B cell (primary cell): ENCODE data around the gene CLSTN2. TPM values are rescaled to one million over a fixed set of nuclear protein-coding genes. Genes with fewer than 3 reads are reported as not detected.

Experiments
- ATAC-seq: fragments of 200-7000 bp; cut with Tn5 transposase; one replicate; pipeline ENCODE4 v1.10.0; 2021; ENCODE audit warnings: low read depth, mild to moderate bottlenecking, moderate number of reproducible peaks, moderate library complexity
- CTCF ChIA-PET: fragments of 350-600 bp; sonication (Branson Sonifier 250); formaldehyde crosslinking; loops from one replicate; lab custom pipeline; 2021; ENCODE audit warnings: antibody characterized with exemption, inconsistent platforms; lab: Charles Lee
- POLR2A ChIA-PET: fragments of 350-600 bp; sonication (Branson Sonifier 250); formaldehyde crosslinking; loops from one replicate; lab custom pipeline; 2021; ENCODE audit warnings: antibody characterized with exemption; lab: Charles Lee
- DNase-seq: peaks from one replicate; pipeline ENCODE4 v3.0.0; 2013
- H2AFZ ChIP-seq: 2 replicates; pipeline ENCODE4 v1.6.1; 2012; ENCODE audit warnings: mild to moderate bottlenecking, low read depth, low read length; ENCODE audit not compliant: insufficient read depth, poor library complexity, severe bottlenecking
- H3K27ac ChIP-seq, 2 donors: 1 replicate in 1 of 2; 2 replicates in 1 of 2; pipeline ENCODE4 v1.5.1; 2012 to 2013; ENCODE audit warnings: low read length in 2 of 2, mild to moderate bottlenecking in 2 of 2, moderate library complexity in 1 of 2
- H3K27me3 ChIP-seq, 4 experiments: fragments of 200-600 bp in 1 of 4; sonication (generic) in 1 of 4; replicated peaks in 1 of 4; 1 replicate in 2 of 4; 2 replicates in 2 of 4; pipeline versions ENCODE4 v1.6.1 to v1.7.0; 2013 to 2016; ENCODE audit warnings: low read length in 3 of 4, mild to moderate bottlenecking in 2 of 4, mixed read lengths in 1 of 4, moderate library complexity in 1 of 4; ENCODE audit not compliant: insufficient read depth in 4 of 4, control insufficient read depth in 3 of 4; ENCODE audit errors: control extremely low read depth in 1 of 4
- H3K36me3 ChIP-seq, 2 experiments: replicated peaks in 1 of 2; 1 replicate in 1 of 2; 2 replicates in 1 of 2; pipeline versions ENCODE4 v1.6.1 to v1.7.1; 2013; ENCODE audit warnings: low read length in 1 of 2; ENCODE audit not compliant: insufficient read depth in 2 of 2, control insufficient read depth in 1 of 2; ENCODE audit errors: control extremely low read depth in 1 of 2, extremely low read depth in 1 of 2
- H3K4me1 ChIP-seq, 2 donors: fragments of 200-600 bp in 1 of 2; sonication (generic) in 1 of 2; 1 replicate in 1 of 2; 2 replicates in 1 of 2; pipeline versions ENCODE4 v1.5.1 to v1.6.1; 2013 to 2017; ENCODE audit warnings: low read length in 2 of 2; ENCODE audit not compliant: control insufficient read depth in 2 of 2, insufficient read depth in 2 of 2
- H3K4me2 ChIP-seq: replicated peaks from 2 replicates; pipeline ENCODE3; 2012; ENCODE audit warnings: mild to moderate bottlenecking, low read depth, low read length; ENCODE audit not compliant: poor library complexity, severe bottlenecking
- H3K4me3 ChIP-seq, 5 experiments: fragments of 200-600 bp in 1 of 5; sonication (generic) in 1 of 5; 1 replicate in 3 of 5; 2 replicates in 2 of 5; pipeline versions ENCODE4 v1.5.1 to v1.7.0; 2011 to 2016; ENCODE audit warnings: low read length in 4 of 5, mild to moderate bottlenecking in 4 of 5, low read depth in 2 of 5, control low read depth in 1 of 5, moderate library complexity in 1 of 5; ENCODE audit not compliant: insufficient read depth in 1 of 5; ENCODE audit errors: control extremely low read depth in 1 of 5, extremely low read depth in 1 of 5
- H3K79me2 ChIP-seq: fragments of 200-600 bp; sonication (generic); one replicate; pipeline ENCODE4 v1.6.0; 2016; ENCODE audit warnings: low read length; ENCODE audit not compliant: control insufficient read depth, insufficient read depth
- H3K9ac ChIP-seq: fragments of 200-600 bp; sonication (generic); 2 replicates; pipeline ENCODE4 v1.6.1; 2017; ENCODE audit warnings: mild to moderate bottlenecking, low read length, moderate library complexity
- H3K9me3 ChIP-seq, 3 donors: one replicate each; pipeline versions ENCODE4 v1.6.1 to v1.7.1; 2013; ENCODE audit warnings: low read length in 2 of 3; ENCODE audit not compliant: control insufficient read depth in 2 of 3, insufficient read depth in 1 of 3; ENCODE audit errors: control extremely low read depth in 1 of 3
- H4K20me1 ChIP-seq: 2 replicates; pipeline ENCODE4 v1.6.0; 2012; ENCODE audit warnings: mild to moderate bottlenecking, low read length; ENCODE audit not compliant: insufficient read depth, control insufficient read depth, poor library complexity, severe bottlenecking
- H3K27ac Mint-ChIP-seq: one replicate; pipeline ENCODE4 v1.8.0; 2021; ENCODE audit warnings: mixed read lengths
- H3K27me3 Mint-ChIP-seq: one replicate; pipeline ENCODE4 v1.8.0; 2021; ENCODE audit warnings: mixed read lengths
- H3K4me1 Mint-ChIP-seq: one replicate; pipeline ENCODE4 v1.8.0; 2021; ENCODE audit warnings: mixed read lengths
- H3K4me3 Mint-ChIP-seq: one replicate; pipeline ENCODE4 v1.8.0; 2021; ENCODE audit warnings: mixed read lengths
- H3K9me3 Mint-ChIP-seq: one replicate; pipeline ENCODE4 v1.8.0; 2022; ENCODE audit warnings: mixed read lengths; ENCODE audit not compliant: insufficient read depth
- EZH2 ChIP-seq: IDR thresholded peaks from 2 replicates; pipeline ENCODE4 v1.6.1; 2012; ENCODE audit warnings: borderline replicate concordance, low read depth, mild to moderate bottlenecking, moderate library complexity, low read length; ENCODE audit not compliant: insufficient read depth, poor library complexity, severe bottlenecking
- WGBS: methylation state at CpG from one replicate; pipeline ENCODE4 v1.1.5; 2013; ENCODE audit warnings: missing lambda C conversion rate; ENCODE audit not compliant: insufficient coverage; 5-methylcytosine and 5-hydroxymethylcytosine counted together
- intact Hi-C: fragments of 100-400 bp; cut with micrococcal nuclease; formaldehyde crosslinking; loops from one replicate; pipeline ENCODE4 v1.10.0; 2022
- polyA plus RNA-seq: library from polyadenylated mRNA; depleted of rRNA; stranded (reverse); fragments of >200 nt; gene quantifications from 2 replicates; pipeline ENCODE4 v1.2.3, GENCODE V29; 2012
- total RNA-seq, 2 donors: library from RNA; stranded (reverse); fragments of 120-200 nt in 1 of 2; gene quantifications; 1 replicate in 1 of 2; 2 replicates in 1 of 2; pipeline versions ENCODE4 v1.2.3 to v1.2.4, GENCODE V29; 2013 to 2022
- TF ChIP-seq, protein P1 (sequence below): fragments of 200-600 bp; IDR thresholded peaks from one replicate; pipeline ENCODE4 v1.8.0; 2022; ENCODE audit warnings: antibody characterized with exemption, mild to moderate bottlenecking

CLSTN2 gene
- total and polyA plus RNA-seq, 2 donors (not counting 1 experiment from before 2014, with no cell fraction given) = not detected

DNA sequence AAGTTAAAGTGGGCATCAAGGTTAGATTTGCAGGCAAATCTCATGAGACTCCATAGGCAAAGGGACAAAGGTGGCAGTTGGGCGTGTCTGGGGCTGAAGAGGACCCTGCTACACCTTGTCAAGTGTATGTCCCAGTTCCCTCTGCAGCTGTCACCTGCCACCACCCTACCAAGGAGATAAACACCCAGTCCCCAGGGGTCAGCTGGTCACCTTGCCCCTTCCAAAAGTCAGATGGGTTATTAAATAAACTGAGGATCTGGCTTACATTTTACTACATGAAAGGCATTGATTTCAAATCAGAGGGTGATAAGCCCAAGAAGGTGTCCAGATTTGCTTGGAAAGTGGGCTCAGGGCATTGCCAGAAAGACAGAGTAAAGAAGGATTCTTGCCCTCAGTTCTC lies 494.8 kb downstream of the CLSTN2 start:
- CTCF ChIA-PET = no interaction called here
- Mint-ChIP-seq H3K9me3 (no peaks in the 10 kb centered on the region), H3K4me1 (no peaks in the 10 kb centered on the region)

DNA sequence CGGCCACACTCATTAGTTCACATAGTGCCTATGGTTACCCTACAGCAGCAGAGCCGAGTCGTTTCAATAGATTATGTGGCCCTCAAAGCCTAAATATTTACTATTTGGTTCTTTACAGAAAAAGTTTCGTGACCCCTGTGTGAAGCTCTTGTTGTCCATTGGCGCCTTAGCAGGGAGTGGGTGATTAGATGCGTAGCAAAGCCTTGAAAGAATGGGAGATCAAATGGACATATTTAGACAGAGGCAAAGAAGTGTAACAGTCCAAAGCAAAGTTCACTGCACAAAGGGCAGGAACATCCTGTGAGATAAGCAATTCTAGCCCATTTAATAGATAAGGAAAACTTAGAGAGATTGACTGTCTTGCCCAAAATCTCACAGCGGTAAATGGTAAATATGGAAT lies 495.5 kb downstream of the CLSTN2 start:
- Histone ChIP-seq H3K9me3 (peaks cover 0 to 5% (median 0%) of the 10 kb centered on the region in 3 donors), H3K4me1 (no peaks in the 10 kb centered on the region), H2AFZ (no peak overlapping the region), H4K20me1 (no peaks in the 10 kb centered on the region), H3K36me3 (no peaks in the 10 kb centered on the region), H3K27ac (no peak overlapping the region), H3K4me3 (no peak overlapping the region), H3K4me2 (no peak overlapping the region), H3K27me3 (peaks cover 0 to 5% (median 0%) of the 10 kb centered on the region in 4 experiments), H3K79me2 (no peaks in the 10 kb centered on the region), H3K9ac (no peak overlapping the region)
- ChIA-PET POLR2A (no interaction called here), CTCF (no interaction called here)
- Mint-ChIP-seq H3K9me3 (no peaks in the 10 kb centered on the region), H3K4me1 (no peaks in the 10 kb centered on the region), H3K27ac (no peak overlapping the region), H3K27me3 (peaks cover 14% of the 10 kb centered on the region), H3K4me3 (no peak overlapping the region)
- TF ChIP-seq, protein P1, sequence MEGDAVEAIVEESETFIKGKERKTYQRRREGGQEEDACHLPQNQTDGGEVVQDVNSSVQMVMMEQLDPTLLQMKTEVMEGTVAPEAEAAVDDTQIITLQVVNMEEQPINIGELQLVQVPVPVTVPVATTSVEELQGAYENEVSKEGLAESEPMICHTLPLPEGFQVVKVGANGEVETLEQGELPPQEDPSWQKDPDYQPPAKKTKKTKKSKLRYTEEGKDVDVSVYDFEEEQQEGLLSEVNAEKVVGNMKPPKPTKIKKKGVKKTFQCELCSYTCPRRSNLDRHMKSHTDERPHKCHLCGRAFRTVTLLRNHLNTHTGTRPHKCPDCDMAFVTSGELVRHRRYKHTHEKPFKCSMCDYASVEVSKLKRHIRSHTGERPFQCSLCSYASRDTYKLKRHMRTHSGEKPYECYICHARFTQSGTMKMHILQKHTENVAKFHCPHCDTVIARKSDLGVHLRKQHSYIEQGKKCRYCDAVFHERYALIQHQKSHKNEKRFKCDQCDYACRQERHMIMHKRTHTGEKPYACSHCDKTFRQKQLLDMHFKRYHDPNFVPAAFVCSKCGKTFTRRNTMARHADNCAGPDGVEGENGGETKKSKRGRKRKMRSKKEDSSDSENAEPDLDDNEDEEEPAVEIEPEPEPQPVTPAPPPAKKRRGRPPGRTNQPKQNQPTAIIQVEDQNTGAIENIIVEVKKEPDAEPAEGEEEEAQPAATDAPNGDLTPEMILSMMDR = no peak
- no peak for TF ChIP-seq EZH2
- ATAC-seq (no peak), DNase-seq (no peak)
- WGBS = 100% methylated on average over 4 of the region's 7 CpGs
- intact Hi-C loops = no loop called here

More for the DNA sequence above, 494.8 kb downstream of the CLSTN2 start:
- WGBS = 67% methylated on average over 1 of the region's 1 CpG
- Histone ChIP-seq H3K9ac (no peak overlapping the region), H3K9me3 (peaks cover 0 to 5% (median 0%) of the 10 kb centered on the region in 3 donors), H3K36me3 (no peaks in the 10 kb centered on the region), H3K79me2 (no peaks in the 10 kb centered on the region), H3K27ac (no peak overlapping the region), H3K4me2 (no peak overlapping the region), H4K20me1 (no peaks in the 10 kb centered on the region), H3K4me3 (no peak overlapping the region), H3K27me3 (peaks cover 0 to 5% (median 0%) of the 10 kb centered on the region in 4 experiments), H3K4me1 (no peaks in the 10 kb centered on the region), H2AFZ (no peak overlapping the region)
- intact Hi-C loops = no loop called here
- Mint-ChIP-seq H3K27ac (no peak overlapping the region), H3K27me3 (peaks cover 14% of the 10 kb centered on the region), H3K4me3 (no peak overlapping the region)
- DNase-seq (no peak), ATAC-seq (no peak)
- TF ChIP-seq, protein P1 = no peak
- TF ChIP-seq EZH2 = no peak
- POLR2A ChIA-PET = no interaction called here
